ENCODE results near the gene PNPLA7. TPM values are rescaled to one million over a fixed set of nuclear protein-coding genes. Genes with fewer than 3 reads are reported as not detected.

Gene PNPLA7
- total RNA-seq, 2 experiments from 2014 or later, result 1.5 to 10.2 TPM

GRCh38 chr9:137482094-137482781, 68.0 kb downstream of the PNPLA7 start:
- H2AFZ ChIP-seq (ENCODE audit: low read length), result no peak overlapping the region
- no peaks in the 10 kb centered on the region for H3K36me3 ChIP-seq (ENCODE audit: insufficient read depth, low read length)
- no peak overlapping the region for H3K4me2 ChIP-seq (ENCODE audit: low read length)
- no peaks in the 10 kb centered on the region for H3K79me2 ChIP-seq (ENCODE audit: insufficient read depth, low read depth, low read length)
- no peaks in the 10 kb centered on the region for H3K4me1 ChIP-seq (ENCODE audit: insufficient read depth, low read length, poor library complexity, severe bottlenecking)
- H3K27ac ChIP-seq (ENCODE audit: low read depth, low read length, poor library complexity, severe bottlenecking), result no peak overlapping the region
- ChIA-PET POLR2A (no interaction called here), CTCF (ENCODE audit: unreplicated experiment) (no interaction called here)
- no peaks in the 10 kb centered on the region for H3K9me3 ChIP-seq (ENCODE audit: low read length)
- H4K20me1 ChIP-seq (ENCODE audit: insufficient read depth, low read length), result no peaks in the 10 kb centered on the region
- H3K9me2 ChIP-seq (ENCODE audit: insufficient read depth, low read length), result no peaks in the 10 kb centered on the region
- no peak for DNase-seq (ENCODE audit: low spot score)
- H3K4me3 ChIP-seq (ENCODE audit: low read depth, low read length, poor library complexity, severe bottlenecking), result no peak overlapping the region
- BruUV-seq (replicated peaks), result no TSS peak
- intact Hi-C loops (cut with micrococcal nuclease; ENCODE audit: unreplicated experiment), result no loop called here
- TF ChIP-seq EZH2phosphoT487 (IDR thresholded peaks at IDR 0.05; ENCODE audit: borderline replicate concordance, low read depth, low read length), result no peak
- TF ChIP-seq CTCF (conservative IDR thresholded peaks at IDR 0.05; ENCODE audit: low read length), result no peak

- H3K4me1 ChIP-seq (ENCODE audit: insufficient read depth, low read length, poor library complexity, severe bottlenecking), result no peaks in the 10 kb centered on the region
- H4K20me1 ChIP-seq (ENCODE audit: insufficient read depth, low read length), result no peaks in the 10 kb centered on the region
- no peak overlapping the region for H3K27ac ChIP-seq (ENCODE audit: low read depth, low read length, poor library complexity, severe bottlenecking)
- H3K4me2 ChIP-seq (ENCODE audit: low read length), result no peak overlapping the region
- DNase-seq (ENCODE audit: low spot score), result no peak
- H3K4me3 ChIP-seq (ENCODE audit: low read depth, low read length, poor library complexity, severe bottlenecking), result no peak overlapping the region
- intact Hi-C loops (cut with micrococcal nuclease; ENCODE audit: unreplicated experiment), result no loop called here
- no peak overlapping the region for H2AFZ ChIP-seq (ENCODE audit: low read length)
- H3K9me2 ChIP-seq (ENCODE audit: insufficient read depth, low read length), result no peaks in the 10 kb centered on the region
- TF ChIP-seq EZH2phosphoT487 (IDR thresholded peaks at IDR 0.05; ENCODE audit: borderline replicate concordance, low read depth, low read length) (no peak), CTCF (conservative IDR thresholded peaks at IDR 0.05; ENCODE audit: low read length) (no peak)
- H3K36me3 ChIP-seq (ENCODE audit: insufficient read depth, low read length), result no peaks in the 10 kb centered on the region
- POLR2A ChIA-PET, result no interaction called here
- no TSS peak for BruUV-seq (replicated peaks)
- H3K9me3 ChIP-seq (ENCODE audit: low read length), result peaks cover 3% of the 10 kb centered on the region; the same call in 1 of the 2 replicates
- H3K79me2 ChIP-seq (ENCODE audit: insufficient read depth, low read depth, low read length), result no peaks in the 10 kb centered on the region
- CTCF ChIA-PET (ENCODE audit: unreplicated experiment), result no interaction called here
Measured at GRCh38 chr9:137480686-137481683, 69.2 kb downstream of the PNPLA7 start.
